Hepatocyte (in vitro differentiated cells): ENCODE measurements around the gene SLC30A1. TPM values are rescaled to one million over a fixed set of nuclear protein-coding genes. Genes with fewer than 3 reads are reported as not detected.

Experiments used
- DNase-seq: peaks from one replicate; pipeline ENCODE4 v3.0.0-alpha.2; 2016; ENCODE audit warnings: low spot score
- H2AFZ ChIP-seq: fragments of 200-600 bp; sonication (generic); 2 replicates; pipeline ENCODE4 v1.6.0; 2016; ENCODE audit warnings: antibody characterized with exemption, mild to moderate bottlenecking
- H3K27ac ChIP-seq: fragments of 200-600 bp; sonication (generic); 2 replicates; pipeline ENCODE4 v1.5.1; 2016; ENCODE audit warnings: mild to moderate bottlenecking
- H3K27me3 ChIP-seq: fragments of 200-600 bp; sonication (generic); 2 replicates; pipeline ENCODE4 v1.6.1; 2016
- H3K36me3 ChIP-seq: fragments of 200-600 bp; sonication (generic); replicated peaks from 2 replicates; pipeline ENCODE4 v1.5.1; 2016; ENCODE audit warnings: low read depth; ENCODE audit not compliant: insufficient read depth
- H3K4me1 ChIP-seq: fragments of 200-600 bp; sonication (generic); 2 replicates; pipeline ENCODE4 v1.5.1; 2016; ENCODE audit warnings: mild to moderate bottlenecking, moderate library complexity; ENCODE audit not compliant: insufficient read depth
- H3K4me2 ChIP-seq: fragments of 200-600 bp; sonication (generic); 2 replicates; pipeline ENCODE4 v1.6.0; 2016
- H3K4me3 ChIP-seq: fragments of 200-600 bp; sonication (generic); 2 replicates; pipeline ENCODE4 v1.5.1; 2016; ENCODE audit warnings: mild to moderate bottlenecking
- H3K79me2 ChIP-seq: fragments of 200-600 bp; sonication (generic); 2 replicates; pipeline ENCODE4 v1.6.0; 2017; ENCODE audit warnings: mild to moderate bottlenecking
- H3K9me2 ChIP-seq: fragments of 200-600 bp; sonication (generic); replicated peaks from 2 replicates; pipeline ENCODE4 v1.6.0; 2017; ENCODE audit warnings: mild to moderate bottlenecking; ENCODE audit not compliant: insufficient read depth
- H3K9me3 ChIP-seq: fragments of 200-600 bp; sonication (generic); 2 replicates; pipeline ENCODE4 v1.5.1; 2016; ENCODE audit warnings: low read depth, mild to moderate bottlenecking
- H4K20me1 ChIP-seq: fragments of 200-600 bp; sonication (generic); 2 replicates; pipeline ENCODE4 v1.6.0; 2016; ENCODE audit warnings: mild to moderate bottlenecking; ENCODE audit not compliant: insufficient read depth, poor library complexity, severe bottlenecking
- EZH2 ChIP-seq: fragments of 200-600 bp; sonication (generic); IDR thresholded peaks from 2 replicates; pipeline ENCODE4 v1.6.1; 2016; ENCODE audit warnings: antibody characterized with exemption, mild to moderate bottlenecking, borderline replicate concordance
- EZH2phosphoT487 ChIP-seq: fragments of 200-600 bp; sonication (generic); IDR thresholded peaks from one replicate; pipeline ENCODE4 v1.6.1; 2018; ENCODE audit warnings: antibody characterized with exemption, mild to moderate bottlenecking, low read depth, moderate library complexity; ENCODE audit not compliant: unreplicated experiment, severe bottlenecking
- WGBS: methylation state at CpG from one replicate; pipeline ENCODE4 v1.1.6; 2016; ENCODE audit warnings: low lambda C conversion rate; ENCODE audit errors: missing lambda C conversion rate; 5-methylcytosine and 5-hydroxymethylcytosine counted together
- polyA plus RNA-seq: library from polyadenylated mRNA; unstranded; fragments of >200 nt; fragmentation: Nextera tagmentation; extraction: Ambion mirVana; gene quantifications from 2 replicates; pipeline ENCODE4 v1.2.1, GENCODE V29; 2016
- total RNA-seq: library from RNA; depleted of rRNA; stranded (reverse); fragments of >200 nt; gene quantifications from 2 replicates; pipeline ENCODE4 v1.2.3, GENCODE V29; 2014
- TF ChIP-seq, protein P1 (sequence below): fragments of 200-600 bp; sonication (generic); IDR thresholded peaks from 2 replicates; pipeline ENCODE4 v1.5.1; 2016; ENCODE audit warnings: antibody characterized with exemption, mild to moderate bottlenecking; ENCODE audit not compliant: poor library complexity

SLC30A1 gene
- total and polyA plus RNA-seq, 2 experiments from 2014 or later = 31.3 to 87.2 TPM

DNA sequence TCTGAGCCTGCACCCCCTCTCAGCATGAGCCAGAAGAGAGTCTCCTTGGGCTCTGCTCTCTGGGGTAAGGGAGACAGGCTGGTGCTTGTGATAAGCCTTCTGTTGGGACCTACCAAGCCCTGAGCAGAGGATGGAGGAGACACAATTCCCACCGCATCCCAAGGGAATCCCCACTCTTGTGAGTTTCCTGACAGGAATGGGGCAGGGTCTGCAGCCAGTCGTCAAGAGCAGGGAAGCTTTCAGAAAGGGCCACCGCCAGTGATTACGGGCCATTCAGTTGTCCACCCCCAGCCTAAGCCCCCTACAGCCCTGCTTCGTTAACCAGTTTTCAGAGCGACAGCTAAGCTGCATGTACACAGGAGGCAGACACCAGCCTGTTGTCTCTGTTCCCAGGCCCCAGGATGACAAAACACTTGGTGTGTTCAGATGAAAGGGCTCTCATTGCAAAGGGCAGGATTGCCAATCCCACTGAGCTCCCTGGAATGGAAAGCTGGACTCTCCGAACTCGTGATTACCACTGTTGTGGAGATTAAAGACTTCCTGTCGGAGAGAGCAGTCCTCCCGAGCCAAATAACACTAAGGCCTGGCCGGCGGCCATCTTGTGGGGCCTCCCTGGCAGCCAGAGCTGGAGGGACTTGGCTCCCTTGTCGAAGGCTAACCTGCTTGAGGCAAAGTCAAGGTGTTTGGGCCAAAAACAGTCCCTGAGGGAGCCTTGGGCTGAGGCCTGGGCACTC lies 37.4 kb upstream of the SLC30A1 start:
- H3K4me2 ChIP-seq = no peak overlapping the region
- H3K9me3 ChIP-seq = no peaks in the 10 kb centered on the region
- H4K20me1 ChIP-seq = no peaks in the 10 kb centered on the region
- no peak overlapping the region for H3K4me3 ChIP-seq
- no peaks in the 10 kb centered on the region for H3K27me3 ChIP-seq
- H3K36me3 ChIP-seq = no peaks in the 10 kb centered on the region
- no peaks in the 10 kb centered on the region for H3K4me1 ChIP-seq
- TF ChIP-seq, protein P1, sequence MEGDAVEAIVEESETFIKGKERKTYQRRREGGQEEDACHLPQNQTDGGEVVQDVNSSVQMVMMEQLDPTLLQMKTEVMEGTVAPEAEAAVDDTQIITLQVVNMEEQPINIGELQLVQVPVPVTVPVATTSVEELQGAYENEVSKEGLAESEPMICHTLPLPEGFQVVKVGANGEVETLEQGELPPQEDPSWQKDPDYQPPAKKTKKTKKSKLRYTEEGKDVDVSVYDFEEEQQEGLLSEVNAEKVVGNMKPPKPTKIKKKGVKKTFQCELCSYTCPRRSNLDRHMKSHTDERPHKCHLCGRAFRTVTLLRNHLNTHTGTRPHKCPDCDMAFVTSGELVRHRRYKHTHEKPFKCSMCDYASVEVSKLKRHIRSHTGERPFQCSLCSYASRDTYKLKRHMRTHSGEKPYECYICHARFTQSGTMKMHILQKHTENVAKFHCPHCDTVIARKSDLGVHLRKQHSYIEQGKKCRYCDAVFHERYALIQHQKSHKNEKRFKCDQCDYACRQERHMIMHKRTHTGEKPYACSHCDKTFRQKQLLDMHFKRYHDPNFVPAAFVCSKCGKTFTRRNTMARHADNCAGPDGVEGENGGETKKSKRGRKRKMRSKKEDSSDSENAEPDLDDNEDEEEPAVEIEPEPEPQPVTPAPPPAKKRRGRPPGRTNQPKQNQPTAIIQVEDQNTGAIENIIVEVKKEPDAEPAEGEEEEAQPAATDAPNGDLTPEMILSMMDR = no peak
- TF ChIP-seq EZH2phosphoT487 = no peak
- no peak for TF ChIP-seq EZH2
- H3K79me2 ChIP-seq = no peaks in the 10 kb centered on the region
- no peaks in the 10 kb centered on the region for H3K9me2 ChIP-seq
- WGBS = 85% methylated on average over 13 of the region's 13 CpGs
- no peak for DNase-seq
- H2AFZ ChIP-seq = no peak overlapping the region
- H3K27ac ChIP-seq = no peak overlapping the region

DNA sequence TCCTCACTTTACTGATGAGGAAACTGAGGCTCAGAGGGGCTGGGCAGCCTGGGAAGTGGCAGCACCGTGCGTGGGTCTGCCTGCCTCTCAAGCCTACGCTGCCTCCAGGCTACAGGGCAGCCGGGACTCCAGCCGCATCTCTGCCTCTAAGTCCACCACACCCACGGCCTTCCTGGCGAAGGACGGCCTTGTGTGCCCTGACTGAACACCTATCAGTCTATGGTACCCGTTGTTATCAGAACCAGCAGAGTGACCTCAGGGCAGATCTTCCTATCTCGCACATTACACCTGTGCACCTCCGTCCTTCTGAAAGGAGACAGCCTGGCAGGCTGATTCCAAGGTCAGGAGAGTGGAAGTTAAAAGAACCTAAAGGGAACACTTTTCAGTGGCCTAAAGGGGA lies 35.7 kb upstream of the SLC30A1 start:
- Histone ChIP-seq H2AFZ (no peak overlapping the region), H3K4me1 (no peaks in the 10 kb centered on the region), H4K20me1 (no peaks in the 10 kb centered on the region), H3K36me3 (no peaks in the 10 kb centered on the region), H3K4me3 (no peak overlapping the region), H3K4me2 (no peak overlapping the region), H3K9me3 (no peaks in the 10 kb centered on the region), H3K9me2 (no peaks in the 10 kb centered on the region), H3K79me2 (no peaks in the 10 kb centered on the region), H3K27me3 (no peaks in the 10 kb centered on the region), H3K27ac (no peak overlapping the region)
- TF ChIP-seq, protein P1 = no peak
- no peak for TF ChIP-seq EZH2
- no peak for TF ChIP-seq EZH2phosphoT487
- WGBS = 81% methylated on average over 11 of the region's 11 CpGs
- DNase-seq = no peak

DNA sequence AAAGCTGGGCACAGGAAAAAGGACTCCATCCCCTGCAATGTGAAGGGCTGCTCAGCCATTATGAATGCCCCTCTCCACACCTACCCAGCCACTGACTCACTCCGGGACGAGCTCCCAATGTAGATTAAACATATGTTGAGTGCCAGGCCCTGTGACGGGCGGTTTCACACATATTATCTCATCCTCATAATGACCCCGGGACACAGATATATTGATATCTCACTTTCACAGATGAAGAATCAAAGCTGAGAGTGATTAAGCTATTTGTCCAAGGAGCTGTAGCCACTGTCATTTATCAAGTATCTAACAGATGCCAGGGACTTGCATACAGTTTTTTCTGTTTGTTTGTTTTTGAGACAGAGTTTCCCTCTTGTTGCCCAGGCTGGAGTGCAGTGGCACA lies 35.0 kb upstream of the SLC30A1 start:
- no peak overlapping the region for H2AFZ ChIP-seq
- 85% methylated on average over 5 of the region's 5 CpGs for WGBS
- H3K27me3 ChIP-seq = no peaks in the 10 kb centered on the region
- TF ChIP-seq EZH2phosphoT487 (no peak), EZH2 (no peak)
- TF ChIP-seq, protein P1 = no peak
- H3K4me1 ChIP-seq = no peaks in the 10 kb centered on the region
- no peaks in the 10 kb centered on the region for H3K9me3 ChIP-seq
- peak overlapping the region; percentile 77 for H3K27ac ChIP-seq
- no peak overlapping the region for H3K4me3 ChIP-seq
- no peaks in the 10 kb centered on the region for H4K20me1 ChIP-seq
- no peaks in the 10 kb centered on the region for H3K9me2 ChIP-seq
- H3K4me2 ChIP-seq = no peak overlapping the region
- no peak for DNase-seq
- H3K79me2 ChIP-seq = no peaks in the 10 kb centered on the region
- no peaks in the 10 kb centered on the region for H3K36me3 ChIP-seq
